Measurements from ENCODE around the gene FPGT.
"Not testable (repeated sequence)": the region's sequence is repeated elsewhere in the genome, so short reads cannot be mapped to it uniquely, and the experiment has no call there.

GRCh38 chr1:74174423-74174822 is 23.6 kb upstream of the FPGT start:
- TF ChIP-seq EZH2 (IDR thresholded peaks at IDR 0.05; ENCODE audit: borderline replicate concordance, insufficient read depth, low read depth, low read length, poor library complexity, severe bottlenecking); CTCF (IDR thresholded peaks at IDR 0.05): not testable (repeated sequence)

All from B cell (primary cell).